Panc1 (cell line): Measurements from ENCODE around the gene EPHB6. TPM values are rescaled to one million over a fixed set of nuclear protein-coding genes. Genes with fewer than 3 reads are reported as not detected.

Source experiments
- ATAC-seq: fragments of 200-7000 bp; cut with Tn5 transposase; 2 replicates; pipeline ENCODE4 v1.9.1; 2020; ENCODE audit warnings: mild to moderate bottlenecking, moderate library complexity
- BruUV-seq: library from RNA; stranded (reverse); fragments of 400-500 nt; replicated peaks from 2 replicates; lab custom pipeline; 2021; lab: Mats Ljungman, UMichigan
- CTCF ChIA-PET: fragments of 300-600 bp; sonication (Branson Sonifier 250); formaldehyde crosslinking; loops from one replicate; lab custom pipeline; 2022; ENCODE audit warnings: antibody characterized with exemption; lab: Charles Lee
- POLR2A ChIA-PET: fragments of 300-600 bp; sonication (Branson Sonifier 250); formaldehyde crosslinking; loops from one replicate; lab custom pipeline; 2022; ENCODE audit warnings: antibody characterized with exemption; lab: Charles Lee
- DNase-seq: peaks from one replicate; pipeline ENCODE4 v3.0.0-alpha.2; 2010; ENCODE audit warnings: low read depth, low spot score
- H3K27ac ChIP-seq: 2 replicates; pipeline ENCODE4 v1.5.1; 2011; ENCODE audit warnings: mild to moderate bottlenecking, low read length, inconsistent platforms
- H3K27me3 ChIP-seq: fragments of 200-500 bp; sonication (Bioruptor generic); 2 replicates; pipeline ENCODE4 v1.6.0; 2014; ENCODE audit warnings: low read length, inconsistent platforms; ENCODE audit not compliant: control insufficient read depth, insufficient read depth
- H3K36me3 ChIP-seq: fragments of 200-500 bp; sonication (Bioruptor generic); 2 replicates; pipeline ENCODE4 v1.5.1; 2014; ENCODE audit warnings: inconsistent platforms, mild to moderate bottlenecking, low read length, moderate library complexity; ENCODE audit not compliant: control insufficient read depth, insufficient read depth
- H3K4me1 ChIP-seq: 2 replicates; pipeline ENCODE4 v1.5.1; 2011; ENCODE audit warnings: inconsistent platforms, mild to moderate bottlenecking, low read length, moderate library complexity; ENCODE audit not compliant: control insufficient read depth, insufficient read depth
- H3K4me3 ChIP-seq, 2 experiments: 2 replicates each; pipeline ENCODE4 v1.5.1; 2011 to 2012; ENCODE audit warnings: low read depth in 2 of 2, low read length in 2 of 2, mild to moderate bottlenecking in 2 of 2, inconsistent platforms in 1 of 2, moderate library complexity in 1 of 2
- H3K9me3 ChIP-seq: fragments of 200-500 bp; sonication (Bioruptor generic); 2 replicates; pipeline ENCODE4 v1.5.1; 2014; ENCODE audit warnings: low read depth, mild to moderate bottlenecking, inconsistent platforms, low read length, moderate library complexity; ENCODE audit not compliant: control insufficient read depth, insufficient read depth
- CTCF ChIP-seq: fragments of 450-650 bp; IDR thresholded peaks from 2 replicates; pipeline ENCODE4 v1.5.1; 2017; ENCODE audit warnings: mild to moderate bottlenecking
- POLR2AphosphoS5 ChIP-seq: IDR thresholded peaks from 2 replicates; pipeline ENCODE4 v1.6.1; 2012; ENCODE audit warnings: mild to moderate bottlenecking, low read depth, low read length, moderate library complexity
- REST ChIP-seq, 2 experiments: IDR thresholded peaks; 2 replicates each; pipeline ENCODE4 v1.6.1; 2011 to 2012; ENCODE audit warnings: low read depth in 2 of 2, control low read depth in 1 of 2, low read length in 1 of 2, mild to moderate bottlenecking in 1 of 2, moderate library complexity in 1 of 2; ENCODE audit not compliant: insufficient read depth in 1 of 2
- SIN3A ChIP-seq: IDR thresholded peaks from 2 replicates; pipeline ENCODE4 v1.6.1; 2012; ENCODE audit warnings: low read depth, mild to moderate bottlenecking, low read length, moderate library complexity, borderline replicate concordance; ENCODE audit not compliant: insufficient read depth
- TCF7L2 ChIP-seq: IDR thresholded peaks from 2 replicates; pipeline ENCODE4 v1.6.1; 2011; ENCODE audit warnings: mild to moderate bottlenecking, low read depth, low read length, inconsistent platforms
- in situ Hi-C: cut with HindIII; loops from 2 replicates; pipeline ENCODE4 v1.10.0; 2016; ENCODE audit warnings: low sequenced_read_pairs, low pct_unique_long_range_greater_than_20kb
- intact Hi-C: fragments of 100-400 bp; cut with micrococcal nuclease; formaldehyde crosslinking; loops from one replicate; pipeline ENCODE4 v1.10.0; 2022; ENCODE audit not compliant: unreplicated experiment
- total RNA-seq: library from RNA; stranded (reverse); gene quantifications from one replicate; pipeline ENCODE4 v1.2.1, GENCODE V29; 2021; ENCODE audit not compliant: unreplicated experiment

EPHB6 gene
- total RNA-seq, 1 experiment from 2014 or later = 0.54 TPM

- no peaks in the 10 kb centered on the region; the same call in 1 of the 2 replicates for H3K27me3 ChIP-seq
- ATAC-seq = no peak
- intact Hi-C loops (no loop called here), in situ Hi-C loops (no loop called here)
- H3K4me3 ChIP-seq = no peak overlapping the region
- no peak for DNase-seq
- BruUV-seq = no TSS peak
- CTCF ChIA-PET = no interaction called here
- no peaks in the 10 kb centered on the region for H3K4me1 ChIP-seq
- TF ChIP-seq SIN3A = no peak
- no peak for TF ChIP-seq REST (IDR thresholded peaks at IDR 0.05; ENCODE audit: insufficient read depth in 1 of 2, low read depth in 2 of 2, low read length in 1 of 2)
- TF ChIP-seq CTCF = no peak
- no peak for TF ChIP-seq POLR2AphosphoS5
- TF ChIP-seq TCF7L2 = no peak
- no peaks in the 10 kb centered on the region for H3K9me3 ChIP-seq
- H3K36me3 ChIP-seq = no peaks in the 10 kb centered on the region
- POLR2A ChIA-PET = no interaction called here
- H3K27ac ChIP-seq = no peak overlapping the region
These were observed 42.0 kb downstream of the EPHB6 start for GRCh38 chr7:142896741-142897379.

GRCh38 chr7:142897691-142898090, 42.8 kb downstream of the EPHB6 start:
- no peak for DNase-seq
- Histone ChIP-seq H3K36me3 (no peaks in the 10 kb centered on the region), H3K27me3 (no peaks in the 10 kb centered on the region; the same call in 1 of the 2 replicates), H3K4me1 (no peaks in the 10 kb centered on the region), H3K27ac (no peak overlapping the region), H3K9me3 (no peaks in the 10 kb centered on the region), H3K4me3 (no peak overlapping the region)
- intact Hi-C loops = no loop called here
- no TSS peak for BruUV-seq
- ChIA-PET CTCF (no interaction called here), POLR2A (no interaction called here)
- no peak for TF ChIP-seq SIN3A
- no peak for TF ChIP-seq CTCF
- no peak for ATAC-seq
- in situ Hi-C loops = no loop called here
